Measurements from ENCODE around the gene TMEM134.

DNA sequence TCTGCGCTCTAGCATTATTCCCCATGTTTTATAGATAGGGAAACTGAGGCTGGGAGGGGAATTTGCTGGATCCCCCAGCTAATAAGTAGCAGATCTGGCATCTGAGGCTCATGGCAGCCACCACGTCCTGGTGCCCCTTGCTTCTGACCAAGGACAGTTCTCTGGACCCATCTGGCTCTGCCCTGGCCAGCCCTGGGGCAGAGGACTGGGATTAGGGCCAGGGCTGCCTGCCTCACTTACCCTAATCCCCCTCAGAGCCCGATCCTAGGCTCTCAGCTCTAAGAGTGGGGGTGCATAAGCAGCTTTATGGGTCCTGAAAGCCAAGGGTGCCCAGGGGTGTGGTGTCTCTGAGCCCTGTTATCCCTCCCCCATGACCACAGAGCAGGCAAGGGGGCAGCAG is 14.0 kb downstream of the TMEM134 start, which contains the start of gene CABP4:
- TF ChIP-seq, protein P1, sequence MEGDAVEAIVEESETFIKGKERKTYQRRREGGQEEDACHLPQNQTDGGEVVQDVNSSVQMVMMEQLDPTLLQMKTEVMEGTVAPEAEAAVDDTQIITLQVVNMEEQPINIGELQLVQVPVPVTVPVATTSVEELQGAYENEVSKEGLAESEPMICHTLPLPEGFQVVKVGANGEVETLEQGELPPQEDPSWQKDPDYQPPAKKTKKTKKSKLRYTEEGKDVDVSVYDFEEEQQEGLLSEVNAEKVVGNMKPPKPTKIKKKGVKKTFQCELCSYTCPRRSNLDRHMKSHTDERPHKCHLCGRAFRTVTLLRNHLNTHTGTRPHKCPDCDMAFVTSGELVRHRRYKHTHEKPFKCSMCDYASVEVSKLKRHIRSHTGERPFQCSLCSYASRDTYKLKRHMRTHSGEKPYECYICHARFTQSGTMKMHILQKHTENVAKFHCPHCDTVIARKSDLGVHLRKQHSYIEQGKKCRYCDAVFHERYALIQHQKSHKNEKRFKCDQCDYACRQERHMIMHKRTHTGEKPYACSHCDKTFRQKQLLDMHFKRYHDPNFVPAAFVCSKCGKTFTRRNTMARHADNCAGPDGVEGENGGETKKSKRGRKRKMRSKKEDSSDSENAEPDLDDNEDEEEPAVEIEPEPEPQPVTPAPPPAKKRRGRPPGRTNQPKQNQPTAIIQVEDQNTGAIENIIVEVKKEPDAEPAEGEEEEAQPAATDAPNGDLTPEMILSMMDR (conservative IDR thresholded peaks at IDR 0.05; ENCODE audit: low read length) = no peak
- TF ChIP-seq EZH2phosphoT487 (IDR thresholded peaks at IDR 0.05; ENCODE audit: borderline replicate concordance, low read depth, low read length) = no peak

All from OCI-LY7 (cell line).